Testis (tissue), 3 donors: ENCODE data around the gene PGM2L1. TPM values are rescaled to one million over a fixed set of nuclear protein-coding genes. Genes with fewer than 3 reads are reported as not detected.

Experiments used
- DNase-seq: peaks from one replicate; pipeline ENCODE4 v3.0.0-alpha.2; 2019
- H3K27ac ChIP-seq, 2 donors: fragments of 200-600 bp; sonication (generic); one replicate each; pipeline ENCODE4 v1.5.1; 2019
- H3K27me3 ChIP-seq: fragments of 200-600 bp; sonication (generic); one replicate; pipeline ENCODE4 v1.5.1; 2019
- H3K36me3 ChIP-seq: fragments of 200-600 bp; sonication (generic); one replicate; pipeline ENCODE4 v1.5.1; 2017; ENCODE audit warnings: low read depth; ENCODE audit errors: missing control alignments
- H3K4me1 ChIP-seq: fragments of 200-600 bp; sonication (generic); one replicate; pipeline ENCODE4 v1.5.1; 2019
- H3K4me3 ChIP-seq, 2 donors: fragments of 200-600 bp; sonication (generic); one replicate each; pipeline ENCODE4 v1.5.1; 2017 to 2019
- H3K9me3 ChIP-seq: fragments of 200-600 bp; sonication (generic); one replicate; pipeline ENCODE4 v1.5.1; 2017
- CTCF ChIP-seq, 3 experiments: fragments of 450-650 bp in 2 of 3; fragments of 200-600 bp in 1 of 3; sonication (generic) in 1 of 3; IDR thresholded peaks; one replicate each; pipeline ENCODE4 v1.5.1; 2016 to 2019; ENCODE audit warnings: antibody characterized with exemption in 3 of 3, mild to moderate bottlenecking in 2 of 3, moderate library complexity in 1 of 3
- POLR2A ChIP-seq: fragments of 450-650 bp; IDR thresholded peaks from one replicate; pipeline ENCODE4 v1.6.1; 2017; ENCODE audit warnings: antibody characterized with exemption, mild to moderate bottlenecking, moderate library complexity
- WGBS, 2 donors: methylation state at CpG; one replicate each; pipeline ENCODE4 v1.1.5; 2018; 5-methylcytosine and 5-hydroxymethylcytosine counted together
- intact Hi-C: fragments of 100-400 bp; cut with DNase I; formaldehyde crosslinking; loops from one replicate; pipeline ENCODE4 v1.15.1; 2023; ENCODE audit warnings: low total_unique reads
- polyA plus RNA-seq: library from polyadenylated mRNA; stranded (reverse); fragments of 350-450 nt; fragmentation: Illumina TruSeq; extraction: RNeasy Lipid Tissue Mini Kit (QIAGEN cat#74804); gene quantifications from one replicate; pipeline ENCODE4 v1.2.3, GENCODE V29; 2014; ENCODE audit warnings: low read depth, low replicate concordance; ENCODE audit not compliant: insufficient read depth
- total RNA-seq, 2 donors: library from RNA; depleted of rRNA; stranded (reverse); fragments of >200 nt; gene quantifications; one replicate each; pipeline ENCODE4 v1.2.3, GENCODE V29; 2016

The PGM2L1 gene
- total and polyA plus RNA-seq, 3 donors from 2014 or later = 1.8 to 2.4 (median 2.0) TPM

GRCh38 chr11:74322667-74323066 is 75.6 kb downstream of the PGM2L1 start:
- Histone ChIP-seq H3K27ac (no peak overlapping the region), H3K4me1 (peaks cover 14% of the 10 kb centered on the region), H3K36me3 (no peaks in the 10 kb centered on the region), H3K9me3 (no peaks in the 10 kb centered on the region), H3K4me3 (no peak overlapping the region), H3K27me3 (no peaks in the 10 kb centered on the region)
- intact Hi-C loops = no loop called here
- peak; percentile 62 for DNase-seq
- TF ChIP-seq POLR2A = no peak
- TF ChIP-seq CTCF (IDR thresholded peaks at IDR 0.05) = no peak
- WGBS, 2 donors = 41 to 46% methylated on average over 2 of the region's 2 CpGs

GRCh38 chr11:74321487-74322188 is 76.6 kb downstream of the PGM2L1 start:
- WGBS, 2 donors = 53 to 57% methylated on average over 9 to 10 of the region's 10 CpGs
- H3K9me3 ChIP-seq = no peaks in the 10 kb centered on the region
- no peak overlapping the region for H3K4me3 ChIP-seq
- DNase-seq = peak; percentile 37
- no peaks in the 10 kb centered on the region for H3K27me3 ChIP-seq
- TF ChIP-seq CTCF (IDR thresholded peaks at IDR 0.05) (peak in 2 of 3 experiments; percentile 39 to 50), POLR2A (no peak)
- intact Hi-C loops = no loop called here
- no peak overlapping the region for H3K27ac ChIP-seq
- no peaks in the 10 kb centered on the region for H3K36me3 ChIP-seq
- peaks cover 12% of the 10 kb centered on the region for H3K4me1 ChIP-seq

- 83 to 87% methylated on average over 2 of the region's 2 CpGs for WGBS, 2 donors
- DNase-seq = no peak
- intact Hi-C loops = no loop called here
- no peak for TF ChIP-seq POLR2A
- no peak for TF ChIP-seq CTCF (IDR thresholded peaks at IDR 0.05)
- H3K4me3 ChIP-seq = no peak overlapping the region
- no peaks in the 10 kb centered on the region for H3K9me3 ChIP-seq
- H3K4me1 ChIP-seq = peaks cover 1% of the 10 kb centered on the region
- H3K36me3 ChIP-seq = no peaks in the 10 kb centered on the region
- no peaks in the 10 kb centered on the region for H3K27me3 ChIP-seq
- no peak overlapping the region for H3K27ac ChIP-seq
Measured at GRCh38 chr11:74320538-74320937, 77.7 kb downstream of the PGM2L1 start.

- 75% methylated on average over 5 of the region's 5 CpGs for WGBS, 2 donors
- no peaks in the 10 kb centered on the region for H3K9me3 ChIP-seq
- DNase-seq = no peak
- H3K27me3 ChIP-seq = no peaks in the 10 kb centered on the region
- no peaks in the 10 kb centered on the region for H3K4me1 ChIP-seq
- intact Hi-C loops = no loop called here
- no peaks in the 10 kb centered on the region for H3K36me3 ChIP-seq
- TF ChIP-seq CTCF (IDR thresholded peaks at IDR 0.05) = no peak
- no peak overlapping the region for H3K4me3 ChIP-seq
- H3K27ac ChIP-seq = no peak overlapping the region
Measured at GRCh38 chr11:74319139-74319816, 79.0 kb downstream of the PGM2L1 start.
